Measurements from ENCODE around the gene DGKZ. TPM values are rescaled to one million over a fixed set of nuclear protein-coding genes. Genes with fewer than 3 reads are reported as not detected.

Gene DGKZ
- total RNA-seq, 1 experiment from 2014 or later, result 73.4 TPM

DNA sequence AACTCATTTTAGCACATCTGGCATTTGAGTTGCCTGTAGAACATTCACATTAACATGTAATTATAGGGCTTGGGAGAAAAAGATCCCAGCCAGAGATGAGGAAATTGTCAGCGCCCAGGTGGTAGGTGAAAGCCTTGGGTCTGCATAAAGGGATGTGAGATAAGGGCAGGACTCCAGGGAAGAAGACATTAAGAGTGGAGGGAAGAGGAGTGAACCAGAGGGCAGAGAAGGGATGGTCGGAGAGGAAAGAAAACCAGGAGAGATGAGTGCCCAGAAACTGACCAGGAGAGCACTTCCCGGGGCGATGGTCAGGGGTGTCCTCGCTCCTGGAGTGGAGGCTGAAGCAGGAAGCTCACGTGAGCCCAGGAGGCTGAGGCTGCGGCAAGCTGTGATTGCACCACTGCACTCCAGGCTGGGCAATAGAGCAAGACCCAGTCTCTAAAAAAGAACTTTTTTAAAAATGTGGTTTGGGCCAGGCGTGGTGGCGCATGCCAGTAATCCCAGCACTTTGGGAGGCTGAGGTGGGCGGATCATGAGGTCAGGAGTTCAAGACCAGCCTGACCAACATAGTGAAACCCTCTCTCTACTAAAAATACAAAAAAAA is 20.3 kb upstream of the DGKZ start:
- no peak for DNase-seq (ENCODE audit: low read depth)

DNA sequence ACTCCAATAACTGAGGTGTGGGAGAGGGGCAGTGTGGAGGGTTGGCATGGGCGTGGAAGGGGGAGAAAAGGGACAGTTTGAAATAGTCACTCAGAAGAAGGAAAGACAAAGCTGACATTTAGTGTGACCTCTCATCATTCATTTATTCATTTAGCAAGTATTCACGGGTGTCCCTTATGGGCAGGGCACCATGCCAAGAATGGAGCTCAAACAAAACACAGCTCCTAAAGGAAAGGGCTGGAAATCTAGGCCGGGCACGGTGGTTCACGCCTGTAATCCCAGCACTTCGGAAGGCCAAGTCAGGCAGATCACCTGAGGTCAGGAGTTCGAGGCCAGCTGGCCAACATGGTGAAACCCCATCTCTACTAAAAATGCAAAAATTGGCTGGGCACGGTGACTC is 19.4 kb upstream of the DGKZ start:
- DNase-seq (ENCODE audit: low read depth), result no peak

DNA sequence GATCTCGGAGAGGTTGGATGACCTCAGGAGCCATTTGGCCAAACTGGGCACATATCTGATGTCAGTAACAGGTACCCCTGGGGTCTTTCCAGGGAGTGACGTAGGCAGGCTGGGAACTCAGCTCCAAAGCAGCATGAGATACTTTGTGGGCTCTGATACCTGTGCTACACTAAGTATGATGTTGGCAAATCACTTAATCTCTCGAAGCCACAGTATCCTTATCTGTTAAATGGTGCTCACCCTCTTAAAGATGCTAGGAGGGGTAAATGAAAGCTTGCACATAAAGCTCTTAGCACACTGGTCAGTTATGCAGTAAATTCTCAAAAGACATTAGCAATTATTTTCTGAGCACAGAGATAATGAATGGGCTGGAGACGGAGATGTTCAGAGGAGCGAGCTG is 17.1 kb upstream of the DGKZ start:
- no peak for DNase-seq (ENCODE audit: low read depth)

DNA sequence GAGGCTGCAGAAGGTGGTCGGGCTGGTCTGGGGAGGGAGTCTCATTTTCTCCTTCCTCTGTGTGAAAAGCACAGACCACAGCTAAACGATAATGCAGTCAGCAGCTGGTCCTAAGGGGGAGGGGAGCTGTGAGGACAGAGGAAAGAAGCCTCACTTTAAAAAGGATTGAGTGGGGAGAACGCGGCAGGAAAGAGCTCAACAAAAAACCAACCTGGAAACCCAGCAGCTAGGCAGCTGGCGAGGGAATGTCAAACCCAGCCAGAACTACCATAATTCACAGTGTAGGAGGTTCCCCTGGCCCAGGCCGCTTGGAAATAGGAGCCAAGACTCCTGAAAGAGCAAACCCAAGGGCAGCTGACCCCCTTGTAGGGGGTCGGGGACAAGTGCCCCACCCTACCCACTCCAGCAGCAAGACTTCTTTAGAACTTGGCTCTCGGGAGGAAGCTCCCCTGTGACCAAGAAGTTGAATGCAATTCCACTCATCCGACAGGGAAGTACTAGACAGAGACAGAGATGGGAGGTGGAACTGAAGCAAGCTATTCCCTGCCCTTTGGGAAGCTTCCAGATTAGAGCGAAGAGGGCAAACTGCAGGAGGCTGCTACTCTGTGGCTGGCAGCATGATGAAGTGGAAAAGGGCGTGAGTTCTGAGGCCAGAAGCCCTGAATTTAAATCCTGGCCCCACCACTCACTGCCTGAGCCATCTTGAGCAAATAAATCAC is 16.5 kb upstream of the DGKZ start:
- DNase-seq (ENCODE audit: low read depth), result no peak

DNA sequence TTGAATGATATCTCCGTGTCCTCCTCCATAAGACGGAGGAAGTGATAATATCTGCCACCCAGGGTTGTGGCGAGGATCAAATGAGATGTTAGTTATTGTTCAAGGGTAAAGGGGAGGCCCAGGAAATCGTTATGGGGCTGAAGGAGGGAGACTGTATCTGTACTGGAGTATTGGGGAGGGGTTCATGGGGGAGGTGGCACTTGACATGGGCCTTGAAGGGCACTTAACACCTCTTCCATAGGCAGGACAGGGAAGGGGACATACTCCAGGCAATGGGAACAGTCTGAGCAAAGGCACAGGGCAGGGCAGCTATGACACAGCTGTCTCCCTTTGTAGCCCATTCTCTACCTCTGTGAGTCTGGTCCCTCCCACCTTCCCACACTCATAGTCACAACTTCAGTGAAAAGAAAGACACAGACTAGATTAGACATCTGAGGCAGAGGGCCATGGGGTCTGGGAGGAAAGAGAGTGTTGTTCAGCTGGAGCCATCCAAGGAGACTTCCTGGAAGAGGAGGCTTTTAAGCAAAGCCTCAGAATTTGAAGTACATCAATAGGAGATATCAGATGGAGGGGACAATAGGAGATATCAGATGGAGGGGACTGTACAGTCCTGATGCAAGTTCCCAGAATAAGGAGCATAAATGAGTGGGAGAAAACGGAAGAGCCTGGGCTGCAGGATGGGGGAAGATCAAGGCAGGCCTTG is 15.8 kb upstream of the DGKZ start:
- no peak for DNase-seq (ENCODE audit: low read depth)

DNA sequence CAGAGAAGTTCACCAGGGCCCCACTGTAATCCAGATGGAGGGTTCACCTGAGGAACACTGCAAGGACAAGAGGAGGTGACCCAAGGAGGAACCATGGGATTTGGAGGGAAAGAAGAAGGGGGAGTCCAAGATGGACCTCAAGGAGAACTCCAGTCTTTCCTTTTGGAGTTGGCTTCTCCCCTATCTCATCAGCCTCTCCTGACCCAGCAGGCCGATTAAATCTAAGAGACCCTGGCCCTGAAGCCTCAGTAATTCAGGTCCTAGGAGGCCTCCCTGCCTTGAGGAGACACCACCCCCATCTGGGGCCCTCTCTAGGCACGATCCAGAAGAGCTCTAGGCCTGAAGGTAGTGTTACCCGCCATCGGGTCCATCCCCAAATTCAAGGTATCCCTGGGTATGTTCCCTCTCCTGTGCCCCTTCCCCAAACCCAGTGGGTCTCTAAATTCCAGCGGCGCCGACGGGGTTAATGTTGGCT is 15.1 kb upstream of the DGKZ start:
- no peak for DNase-seq (ENCODE audit: low read depth)

DNA sequence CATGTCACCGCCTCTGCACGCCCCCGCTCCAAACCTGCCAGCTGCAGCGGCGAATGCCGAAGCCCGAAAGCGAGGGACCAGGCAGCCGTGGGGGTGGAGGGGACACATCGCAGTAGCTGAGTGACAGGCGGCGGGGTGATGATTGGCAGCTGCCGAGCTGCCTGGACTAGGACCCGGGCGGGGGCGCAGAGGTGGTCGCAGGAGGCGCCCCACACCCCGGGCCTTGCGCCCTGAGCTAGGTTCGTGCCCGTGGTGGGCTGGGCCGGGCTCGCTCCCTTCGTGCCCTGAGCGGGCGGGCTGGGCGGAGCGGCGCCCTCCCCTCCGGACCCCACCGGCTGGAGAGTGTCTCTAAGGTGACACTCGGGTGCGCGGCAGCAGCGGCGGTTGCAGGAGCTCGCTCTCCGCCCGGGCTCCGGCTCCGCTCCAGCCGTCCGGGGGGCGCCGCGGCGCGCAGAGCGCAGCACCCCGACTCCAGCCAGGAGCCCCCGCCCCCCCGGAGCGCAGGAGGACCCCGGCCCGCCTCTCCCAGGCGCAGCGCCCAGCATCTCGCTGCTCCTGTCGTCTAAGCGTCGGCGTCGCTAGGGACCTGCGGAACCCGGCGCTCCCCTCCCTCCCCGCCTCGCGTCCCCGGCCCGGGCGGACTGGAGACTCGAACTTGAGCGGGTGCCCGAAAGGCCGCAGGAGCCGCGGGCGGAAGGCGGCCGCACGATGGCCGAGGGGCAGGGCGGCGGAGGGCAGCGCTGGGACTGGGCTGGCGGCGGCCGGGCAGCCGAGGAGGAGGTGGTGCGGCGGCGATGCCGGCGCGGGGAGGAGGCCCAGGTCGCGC is 14.5 kb upstream of the DGKZ start:
- no peak for DNase-seq (ENCODE audit: low read depth)

DNA sequence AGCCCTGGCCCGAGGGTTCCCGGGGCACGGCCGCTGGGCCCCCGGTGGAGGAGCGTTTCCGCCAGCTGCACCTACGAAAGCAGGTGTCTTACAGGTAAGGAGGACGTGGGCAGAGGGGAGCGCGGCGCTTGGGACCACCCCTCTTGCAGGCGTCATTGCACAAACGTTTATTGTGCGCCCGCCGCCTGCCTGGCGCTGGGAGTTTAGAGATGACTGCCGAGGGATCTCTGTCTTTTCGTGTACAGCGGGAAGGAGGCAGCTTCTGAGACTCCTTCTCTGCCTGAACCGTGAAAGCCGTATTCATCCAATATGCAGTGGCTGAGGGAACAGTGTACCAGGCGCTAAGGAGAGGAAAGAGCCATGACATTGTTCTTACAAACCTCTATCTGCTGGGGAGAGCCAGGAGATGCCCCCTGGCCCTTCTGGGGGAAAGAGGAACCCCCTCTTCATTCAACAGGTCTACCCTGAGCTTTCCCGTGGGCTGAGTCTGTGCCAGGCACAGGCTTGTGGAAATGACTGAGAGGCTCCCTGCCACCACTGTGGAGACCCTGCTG is 13.8 kb upstream of the DGKZ start:
- DNase-seq (ENCODE audit: low read depth), result no peak

DNA sequence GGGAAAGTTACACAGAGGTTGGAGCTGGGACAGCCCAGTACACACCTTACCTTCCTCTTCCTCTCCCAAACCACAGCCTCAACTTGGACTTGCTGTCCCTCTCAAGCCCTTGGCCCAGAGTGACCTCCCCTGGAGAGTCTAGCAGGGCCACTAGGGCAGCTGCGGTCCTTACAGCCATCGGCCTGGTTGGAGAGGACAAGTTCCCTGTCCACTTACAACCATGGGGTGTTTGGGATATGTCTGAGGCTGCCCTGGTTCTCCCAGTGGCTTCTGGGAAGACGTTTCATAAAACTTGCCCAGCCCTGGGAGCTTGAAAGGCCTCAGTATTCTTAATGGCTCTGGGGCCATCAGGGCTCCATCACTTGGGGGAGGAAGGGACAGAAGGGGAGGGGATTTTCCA is 13.1 kb upstream of the DGKZ start:
- DNase-seq (ENCODE audit: low read depth), result no peak

DNA sequence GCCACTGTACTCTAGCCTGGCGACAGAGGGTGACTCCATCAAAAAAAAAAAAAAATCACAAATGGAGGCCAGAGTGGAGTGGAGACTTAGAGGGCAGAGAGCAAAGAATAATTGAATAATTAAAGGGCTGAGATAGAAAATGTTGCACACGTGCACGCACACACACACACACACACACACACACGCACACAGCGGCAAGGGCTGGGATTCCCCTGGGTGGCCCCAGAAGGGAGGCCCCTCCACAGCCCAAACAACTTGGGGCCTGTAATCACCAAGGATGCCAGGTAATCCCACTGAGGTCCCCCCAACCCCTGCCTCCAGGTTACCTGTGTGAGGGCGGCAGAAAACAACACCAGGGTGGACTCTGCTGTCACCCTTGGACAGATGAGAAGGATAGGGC is 12.0 kb upstream of the DGKZ start:
- DNase-seq (ENCODE audit: low read depth), result no peak

DNA sequence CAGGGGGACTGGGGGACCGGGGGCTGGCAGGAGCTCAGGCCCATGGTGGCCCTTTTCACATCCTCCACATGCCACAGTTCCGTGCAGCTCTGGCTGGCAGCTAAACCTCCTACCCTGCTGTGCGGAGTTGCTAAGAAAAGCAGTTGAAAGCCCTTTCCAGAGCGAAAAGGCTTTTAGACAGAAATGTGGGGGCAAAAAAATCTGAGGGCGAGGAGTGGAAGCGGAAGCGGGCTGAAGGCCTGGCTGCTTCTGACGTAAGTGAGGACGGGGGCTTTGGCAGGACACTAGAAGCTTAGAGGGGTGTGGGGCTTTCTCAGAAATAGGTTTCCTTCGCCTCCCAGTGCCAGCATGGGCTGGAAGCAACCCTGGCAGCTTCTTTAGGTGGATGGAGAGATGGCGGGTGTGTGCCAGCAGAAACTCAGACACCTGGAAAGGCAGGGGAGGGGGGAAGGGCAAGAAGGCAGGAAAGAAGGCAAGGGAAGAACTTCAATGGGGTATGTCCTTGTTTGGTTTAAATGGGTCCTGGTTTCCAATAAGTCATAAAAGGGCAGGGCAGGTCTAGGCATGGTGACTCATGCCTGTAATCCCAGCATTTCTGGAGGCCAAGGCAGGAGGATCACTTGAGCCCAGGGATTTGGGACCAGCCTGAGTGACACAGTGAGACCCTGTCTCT is 11.2 kb upstream of the DGKZ start:
- no peak for DNase-seq (ENCODE audit: low read depth)

DNA sequence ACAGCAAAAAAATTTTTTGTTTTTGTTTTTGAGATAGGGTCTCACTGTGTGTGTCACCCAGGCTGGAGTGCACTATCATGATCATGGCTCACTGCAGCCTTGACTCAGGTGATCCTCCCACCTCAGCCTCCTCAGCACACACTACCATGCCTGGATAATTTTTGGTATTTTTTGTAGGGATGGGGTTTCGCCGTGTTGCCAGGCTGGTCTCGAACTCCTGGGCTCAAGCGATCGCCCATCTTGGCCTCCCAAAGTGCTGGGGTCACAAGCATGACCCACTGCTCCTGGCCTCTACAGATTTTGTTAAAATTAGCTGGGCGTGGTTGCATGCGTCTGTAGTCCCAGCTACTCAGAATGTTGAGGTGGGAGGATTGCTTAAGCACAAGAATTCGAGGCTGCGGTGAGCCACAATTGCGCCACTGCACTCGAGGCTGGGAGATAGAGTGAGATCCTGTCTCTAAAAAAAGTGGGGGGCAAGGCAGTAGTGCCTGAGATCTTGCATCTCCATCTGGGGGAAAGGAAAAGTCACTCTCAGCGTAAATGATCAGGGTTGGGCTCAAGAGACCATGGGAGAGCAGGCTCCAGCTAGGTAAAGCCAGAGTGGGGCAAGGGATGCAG is 10.6 kb upstream of the DGKZ start:
- DNase-seq (ENCODE audit: low read depth), result no peak

DNA sequence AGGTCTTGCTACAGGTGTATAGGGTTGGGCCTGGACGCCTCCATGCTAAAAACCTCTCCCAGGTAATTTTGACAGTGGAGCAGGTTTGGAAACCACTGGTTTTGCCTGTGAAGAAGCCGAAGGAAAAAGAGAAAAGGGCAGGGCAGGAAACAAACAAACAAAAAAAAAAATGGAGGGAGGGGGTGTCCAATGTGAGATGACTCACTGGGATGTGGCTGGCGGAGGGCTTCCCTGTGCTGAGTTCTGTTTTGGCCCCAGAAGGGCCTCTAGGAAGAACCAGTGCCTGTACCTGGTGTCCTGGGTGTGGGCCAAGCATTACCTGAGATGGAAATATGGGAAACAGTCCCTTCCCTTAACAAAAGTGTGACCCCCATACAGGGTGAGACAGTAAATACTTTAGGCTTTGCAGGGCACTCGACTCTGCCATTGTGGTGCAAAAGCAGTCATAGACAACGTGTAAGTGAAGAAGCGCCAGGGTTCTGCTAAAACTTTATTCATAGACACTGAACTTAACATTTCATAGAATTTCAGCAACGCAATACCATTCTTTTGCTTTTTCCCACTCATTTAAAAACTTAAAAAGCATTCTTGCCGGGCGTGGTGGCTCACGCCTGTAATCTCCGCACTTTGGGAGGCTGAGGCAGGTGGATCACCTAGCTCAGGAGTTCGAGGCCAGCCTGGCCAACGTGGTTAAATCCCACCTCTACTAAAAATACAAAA is 9.5 kb upstream of the DGKZ start:
- no peak for DNase-seq (ENCODE audit: low read depth)

DNA sequence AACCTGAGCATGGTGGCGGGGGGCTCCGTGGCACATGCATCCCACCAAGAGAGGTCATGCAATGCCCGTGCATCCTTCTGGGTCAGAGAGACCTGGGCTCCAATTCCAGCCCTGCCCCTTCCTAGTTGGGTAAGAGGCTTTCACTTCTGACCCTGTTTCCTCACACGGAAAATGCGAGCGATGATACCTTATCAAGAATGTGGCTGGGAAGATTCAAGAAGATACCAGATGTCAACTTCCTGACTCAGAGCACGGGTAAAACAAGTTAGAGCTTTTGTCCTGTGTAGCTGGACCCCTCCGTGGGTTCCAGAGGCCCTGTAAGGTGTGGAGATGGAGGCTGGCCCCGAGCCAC is 8.7 kb upstream of the DGKZ start:
- peak; percentile 38 for DNase-seq (ENCODE audit: low read depth)

DNA sequence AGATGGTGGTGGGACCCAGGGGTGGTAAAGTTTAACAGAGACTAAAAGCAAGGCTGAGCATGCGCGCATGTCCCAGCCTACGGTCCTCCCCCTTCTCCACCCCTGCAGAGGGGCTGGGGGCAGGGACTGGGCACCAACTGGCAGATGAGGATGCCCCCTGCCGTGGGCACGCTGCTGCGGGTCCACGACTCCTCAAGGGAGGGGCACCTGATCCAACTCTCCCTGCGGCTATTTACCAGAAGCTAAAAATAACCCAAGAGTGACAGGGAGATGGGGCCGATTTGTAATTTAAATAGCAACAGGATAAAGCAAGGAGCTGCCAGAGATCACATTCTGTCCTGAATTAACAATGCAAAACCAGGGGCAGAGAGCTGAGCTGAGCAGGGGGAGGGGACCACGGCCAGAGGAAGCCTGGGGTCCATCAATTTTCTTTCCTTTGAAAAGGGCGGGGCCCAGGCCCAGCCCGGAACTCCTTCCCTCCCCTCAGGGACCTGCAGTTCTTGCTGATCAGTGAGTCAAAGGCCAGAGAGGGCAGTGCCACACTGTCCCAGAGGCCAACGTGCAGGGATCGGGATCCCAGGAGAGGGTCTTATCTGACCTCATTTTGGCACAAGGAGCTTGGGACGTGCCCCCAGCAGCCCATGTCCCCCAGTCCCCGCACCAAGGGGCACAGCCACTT is 8.1 kb upstream of the DGKZ start:
- peak; percentile 64 for DNase-seq (ENCODE audit: low read depth)

DNA sequence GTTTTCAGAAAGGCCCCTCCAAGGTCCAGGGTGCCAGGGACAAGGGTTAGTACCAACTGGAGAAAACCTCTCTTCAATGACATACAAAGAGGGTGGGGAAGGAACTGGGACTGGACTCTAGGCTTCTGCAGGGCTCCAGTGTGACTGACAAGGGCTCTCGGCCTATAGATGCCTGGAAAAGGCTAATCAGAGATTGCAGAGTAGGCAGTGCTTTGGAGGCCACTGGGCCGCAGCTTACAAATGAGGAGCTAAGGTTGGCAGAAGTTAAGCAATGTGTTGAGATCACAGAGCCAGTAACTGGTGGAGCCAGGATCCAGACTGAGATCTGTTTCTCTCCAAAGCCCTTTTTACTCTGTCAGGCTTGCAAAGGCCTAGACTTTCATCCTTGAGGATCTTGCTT is 7.4 kb upstream of the DGKZ start:
- DNase-seq (ENCODE audit: low read depth), result no peak

DNA sequence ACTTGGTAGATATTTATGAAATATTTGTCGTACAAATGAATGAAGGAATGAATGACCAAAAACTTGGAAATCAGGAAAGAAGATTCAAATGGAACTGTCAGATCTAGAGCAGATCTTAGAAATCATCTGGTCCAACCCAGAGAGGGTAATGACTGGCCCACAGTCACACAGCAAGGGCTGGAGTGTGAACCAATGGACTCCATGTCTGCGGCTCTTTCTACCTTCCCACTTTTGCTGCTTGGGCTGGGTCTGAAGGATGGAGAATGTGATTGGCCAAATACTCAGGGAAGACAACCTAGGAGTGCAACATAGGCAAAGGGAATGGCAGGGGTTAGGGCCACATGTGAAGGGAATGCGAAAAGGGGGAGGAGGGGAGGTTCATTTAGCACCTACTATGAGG is 5.8 kb upstream of the DGKZ start:
- DNase-seq (ENCODE audit: low read depth), result no peak

DNA sequence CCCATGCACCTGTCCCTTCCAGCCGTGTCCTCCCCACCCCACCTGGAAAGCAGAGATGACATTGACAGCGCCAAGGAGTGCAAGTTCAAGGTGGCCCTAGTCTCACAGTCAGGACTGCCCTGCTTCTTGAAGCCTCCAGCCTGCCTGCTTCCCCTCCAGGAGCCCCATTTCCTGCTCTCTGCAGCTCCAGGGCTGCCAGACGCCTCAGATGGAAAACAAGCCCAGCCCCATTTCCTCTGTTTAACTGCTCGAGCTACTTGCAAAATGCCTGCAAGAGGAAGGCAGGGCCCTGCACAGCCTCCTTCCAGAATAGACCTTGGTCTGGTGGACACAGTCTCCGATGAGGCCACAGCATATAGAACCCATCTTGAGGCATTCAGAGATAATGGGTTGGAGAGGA is 5.0 kb upstream of the DGKZ start:
- DNase-seq (ENCODE audit: low read depth), result no peak

DNA sequence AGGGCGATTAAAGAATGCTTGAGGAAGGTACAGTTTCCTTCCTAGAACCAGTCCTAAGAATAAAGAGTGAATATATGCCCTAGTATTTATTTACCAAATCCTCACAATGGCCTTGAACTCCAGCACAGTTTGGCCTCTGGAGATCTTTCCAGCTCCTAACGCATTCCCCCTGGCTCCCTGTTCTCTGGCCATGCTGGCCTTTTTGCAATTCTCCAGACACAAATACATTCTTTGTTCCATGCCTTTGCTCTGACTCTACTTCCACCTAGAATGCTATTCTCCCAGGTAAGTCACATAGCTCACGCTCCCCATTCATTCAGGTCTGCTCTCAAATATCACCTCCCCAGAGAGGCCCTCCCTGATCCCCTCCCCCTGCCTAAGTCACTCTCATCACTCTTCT is 3.7 kb upstream of the DGKZ start:
- DNase-seq (ENCODE audit: low read depth), result no peak

DNA sequence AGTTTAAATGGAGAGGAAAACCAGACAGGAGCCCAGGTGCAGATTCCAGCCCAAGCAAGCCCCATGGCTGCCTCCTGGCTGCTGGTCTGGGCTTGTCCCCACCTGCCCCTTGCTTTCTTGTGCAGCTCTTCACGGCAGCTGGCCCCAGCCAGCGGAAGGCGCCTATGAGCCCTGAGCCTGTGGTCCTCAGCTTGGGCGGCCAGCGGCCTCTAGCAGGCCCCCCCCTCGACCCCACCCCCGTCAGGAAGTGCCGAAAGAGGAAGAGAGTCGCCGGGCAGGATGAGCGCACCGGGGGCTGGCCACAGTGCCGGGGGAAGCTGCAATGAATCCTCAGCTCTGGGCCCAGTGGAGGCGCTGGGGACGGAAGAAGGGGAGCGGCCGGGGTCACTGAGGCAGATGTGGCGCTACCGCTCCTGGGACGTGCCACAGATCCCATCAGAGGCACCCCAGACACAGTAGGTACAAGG is 2.1 kb upstream of the DGKZ start:
- DNase-seq (ENCODE audit: low read depth), result no peak
